SK-N-SH treated with all-trans-retinoic acid at 6 μM for 48 hours (cell line): ENCODE data around the gene HAND2.

ENCODE experiments used
- ARNTL ChIP-seq: fragments of 450-650 bp; formaldehyde crosslinking; IDR thresholded peaks from 2 replicates; pipeline ENCODE4 v1.5.0; 2020; ENCODE audit warnings: low read depth, mild to moderate bottlenecking, moderate library complexity, borderline replicate concordance
- RARB ChIP-seq: fragments of 250-450 bp; sonication (Bioruptor Pico); IDR thresholded peaks from 2 replicates; pipeline ENCODE4 v1.8.0; 2021; ENCODE audit warnings: mild to moderate bottlenecking, moderate library complexity
- TCF4 ChIP-seq: fragments of 250-450 bp; sonication (Bioruptor Pico); IDR thresholded peaks from 2 replicates; pipeline ENCODE4 v1.8.0; 2021; ENCODE audit warnings: mild to moderate bottlenecking, moderate library complexity, borderline replicate concordance
- TOX ChIP-seq: fragments of 250-450 bp; sonication (Bioruptor Pico); IDR thresholded peaks from 2 replicates; pipeline ENCODE4 v1.8.0; 2021; ENCODE audit warnings: mild to moderate bottlenecking, moderate library complexity, borderline replicate concordance
- ZFP3 ChIP-seq: fragments of 250-450 bp; sonication (Bioruptor Pico); IDR thresholded peaks from 2 replicates; pipeline ENCODE4 v1.5.0; 2020; ENCODE audit warnings: mild to moderate bottlenecking, moderate library complexity
- ZFP30 ChIP-seq: fragments of 450-650 bp; formaldehyde crosslinking; IDR thresholded peaks from 2 replicates; pipeline ENCODE4 v1.5.0; 2022; ENCODE audit warnings: mild to moderate bottlenecking, moderate library complexity
- ZNF70 ChIP-seq: fragments of 450-650 bp; formaldehyde crosslinking; IDR thresholded peaks from 2 replicates; pipeline ENCODE4 v1.5.0; 2020; ENCODE audit warnings: mild to moderate bottlenecking, moderate library complexity
- TF ChIP-seq, protein P1 (sequence below): fragments of 250-450 bp; sonication (Bioruptor Pico); IDR thresholded peaks from 2 replicates; pipeline ENCODE4 v1.8.0; 2020; ENCODE audit warnings: mild to moderate bottlenecking, moderate library complexity, borderline replicate concordance

DNA sequence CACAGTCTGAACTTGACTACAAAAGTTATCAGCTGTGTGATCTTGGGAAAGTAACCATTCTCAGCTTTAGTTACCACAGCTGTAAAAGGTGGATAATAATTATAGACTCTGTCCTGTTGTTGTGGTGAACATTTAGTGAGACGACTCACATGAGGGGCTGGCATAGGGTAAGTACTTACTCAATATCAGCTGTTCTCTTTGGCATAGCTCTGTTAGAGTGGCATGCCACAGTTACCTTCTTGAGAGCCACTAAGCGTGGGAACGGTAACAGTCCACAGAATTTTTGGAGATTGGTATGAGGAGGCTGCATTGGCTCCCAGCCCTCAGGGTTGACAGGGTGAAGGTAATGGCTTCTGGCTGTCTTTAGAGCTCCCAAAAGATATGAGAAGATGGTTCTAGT is 13.2 kb upstream of the HAND2 start:
- TF ChIP-seq TOX (no peak), ZNF70 (CRISPR knock-in tag) (no peak), TCF4 (no peak), ARNTL (CRISPR knock-in tag) (no peak), ZFP3 (no peak), ZFP30 (CRISPR knock-in tag) (no peak), RARB (no peak)
- TF ChIP-seq, protein P1, sequence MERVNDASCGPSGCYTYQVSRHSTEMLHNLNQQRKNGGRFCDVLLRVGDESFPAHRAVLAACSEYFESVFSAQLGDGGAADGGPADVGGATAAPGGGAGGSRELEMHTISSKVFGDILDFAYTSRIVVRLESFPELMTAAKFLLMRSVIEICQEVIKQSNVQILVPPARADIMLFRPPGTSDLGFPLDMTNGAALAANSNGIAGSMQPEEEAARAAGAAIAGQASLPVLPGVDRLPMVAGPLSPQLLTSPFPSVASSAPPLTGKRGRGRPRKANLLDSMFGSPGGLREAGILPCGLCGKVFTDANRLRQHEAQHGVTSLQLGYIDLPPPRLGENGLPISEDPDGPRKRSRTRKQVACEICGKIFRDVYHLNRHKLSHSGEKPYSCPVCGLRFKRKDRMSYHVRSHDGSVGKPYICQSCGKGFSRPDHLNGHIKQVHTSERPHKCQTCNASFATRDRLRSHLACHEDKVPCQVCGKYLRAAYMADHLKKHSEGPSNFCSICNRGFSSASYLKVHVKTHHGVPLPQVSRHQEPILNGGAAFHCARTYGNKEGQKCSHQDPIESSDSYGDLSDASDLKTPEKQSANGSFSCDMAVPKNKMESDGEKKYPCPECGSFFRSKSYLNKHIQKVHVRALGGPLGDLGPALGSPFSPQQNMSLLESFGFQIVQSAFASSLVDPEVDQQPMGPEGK = no peak
